Activated CD8-positive, alpha-beta T cell treated with anti-CD3 and anti-CD28 coated beads for 36 hours (primary cell): ENCODE results near the gene ATRNL1. TPM values are rescaled to one million over a fixed set of nuclear protein-coding genes. Genes with fewer than 3 reads are reported as not detected.

Source experiments
- ATAC-seq: fragments of 200-7000 bp; cut with Tn5 transposase; one replicate; pipeline ENCODE4 v1.10.0; 2021; ENCODE audit warnings: mild to moderate bottlenecking, moderate library complexity
- CTCF ChIA-PET: fragments of 350-600 bp; sonication (Branson Sonifier 250); formaldehyde crosslinking; loops from one replicate; lab custom pipeline; 2021; ENCODE audit warnings: antibody characterized with exemption; lab: Charles Lee
- POLR2A ChIA-PET: fragments of 350-600 bp; sonication (Branson Sonifier 250); formaldehyde crosslinking; loops from one replicate; lab custom pipeline; 2021; ENCODE audit warnings: antibody characterized with exemption; lab: Charles Lee
- DNase-seq: peaks from one replicate; pipeline ENCODE4 v3.0.0-alpha.2; 2020
- H3K27ac Mint-ChIP-seq: one replicate; pipeline ENCODE4 v1.8.0; 2021; ENCODE audit warnings: mild to moderate bottlenecking, mixed read lengths
- H3K27me3 Mint-ChIP-seq: one replicate; pipeline ENCODE4 v1.8.0; 2021; ENCODE audit warnings: mixed read lengths
- H3K36me3 Mint-ChIP-seq: one replicate; pipeline ENCODE4 v1.8.0; 2021; ENCODE audit warnings: low read depth, mixed read lengths
- H3K4me1 Mint-ChIP-seq: one replicate; pipeline ENCODE4 v1.8.0; 2021; ENCODE audit warnings: low read depth, mixed read lengths
- H3K4me3 Mint-ChIP-seq: one replicate; pipeline ENCODE4 v1.8.0; 2021; ENCODE audit warnings: mild to moderate bottlenecking, moderate library complexity, mixed read lengths
- H3K9me3 Mint-ChIP-seq: one replicate; pipeline ENCODE4 v1.8.0; 2021; ENCODE audit warnings: mixed read lengths
- intact Hi-C: fragments of 100-400 bp; cut with micrococcal nuclease; formaldehyde crosslinking; loops from one replicate; pipeline ENCODE4 v1.10.0; 2022
- total RNA-seq, 2 experiments: library from RNA; stranded (reverse); gene quantifications; one replicate each; pipeline ENCODE4 v1.2.3, GENCODE V29; 2021
- TF ChIP-seq, protein P1 (sequence below): fragments of 200-600 bp; IDR thresholded peaks from one replicate; pipeline ENCODE4 v1.8.0; 2022; ENCODE audit warnings: antibody characterized with exemption, mild to moderate bottlenecking

The ATRNL1 gene
- total RNA-seq, 2 experiments from 2014 or later, result not detected

DNA sequence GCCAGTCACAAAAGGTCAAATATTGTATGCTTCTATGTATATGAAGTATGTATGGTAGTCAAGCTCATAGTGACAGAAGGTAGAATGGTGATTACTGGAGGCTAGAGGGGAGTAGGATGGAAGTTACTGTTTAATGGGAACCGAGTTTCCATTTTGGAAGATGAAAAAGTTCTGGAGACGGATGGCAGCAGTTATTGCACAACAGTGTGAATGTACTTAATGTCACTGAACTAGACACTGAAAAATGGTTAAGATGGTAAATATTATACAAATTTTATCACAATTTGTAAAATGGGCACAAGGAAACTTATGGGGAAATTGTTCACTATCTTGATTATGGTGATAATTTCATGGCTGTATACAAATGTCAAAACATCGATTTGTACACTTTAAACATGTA lies 895.2 kb downstream of the ATRNL1 start:
- Mint-ChIP-seq H3K27ac (no peak overlapping the region), H3K9me3 (peaks cover 9% of the 10 kb centered on the region), H3K4me3 (no peak overlapping the region), H3K27me3 (no peaks in the 10 kb centered on the region), H3K36me3 (no peaks in the 10 kb centered on the region), H3K4me1 (no peaks in the 10 kb centered on the region)
- intact Hi-C loops, result no loop called here
- POLR2A ChIA-PET, result no interaction called here
- CTCF ChIA-PET, result no interaction called here
- TF ChIP-seq, protein P1, sequence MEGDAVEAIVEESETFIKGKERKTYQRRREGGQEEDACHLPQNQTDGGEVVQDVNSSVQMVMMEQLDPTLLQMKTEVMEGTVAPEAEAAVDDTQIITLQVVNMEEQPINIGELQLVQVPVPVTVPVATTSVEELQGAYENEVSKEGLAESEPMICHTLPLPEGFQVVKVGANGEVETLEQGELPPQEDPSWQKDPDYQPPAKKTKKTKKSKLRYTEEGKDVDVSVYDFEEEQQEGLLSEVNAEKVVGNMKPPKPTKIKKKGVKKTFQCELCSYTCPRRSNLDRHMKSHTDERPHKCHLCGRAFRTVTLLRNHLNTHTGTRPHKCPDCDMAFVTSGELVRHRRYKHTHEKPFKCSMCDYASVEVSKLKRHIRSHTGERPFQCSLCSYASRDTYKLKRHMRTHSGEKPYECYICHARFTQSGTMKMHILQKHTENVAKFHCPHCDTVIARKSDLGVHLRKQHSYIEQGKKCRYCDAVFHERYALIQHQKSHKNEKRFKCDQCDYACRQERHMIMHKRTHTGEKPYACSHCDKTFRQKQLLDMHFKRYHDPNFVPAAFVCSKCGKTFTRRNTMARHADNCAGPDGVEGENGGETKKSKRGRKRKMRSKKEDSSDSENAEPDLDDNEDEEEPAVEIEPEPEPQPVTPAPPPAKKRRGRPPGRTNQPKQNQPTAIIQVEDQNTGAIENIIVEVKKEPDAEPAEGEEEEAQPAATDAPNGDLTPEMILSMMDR, result no peak
- DNase-seq (no peak), ATAC-seq (no peak)

DNA sequence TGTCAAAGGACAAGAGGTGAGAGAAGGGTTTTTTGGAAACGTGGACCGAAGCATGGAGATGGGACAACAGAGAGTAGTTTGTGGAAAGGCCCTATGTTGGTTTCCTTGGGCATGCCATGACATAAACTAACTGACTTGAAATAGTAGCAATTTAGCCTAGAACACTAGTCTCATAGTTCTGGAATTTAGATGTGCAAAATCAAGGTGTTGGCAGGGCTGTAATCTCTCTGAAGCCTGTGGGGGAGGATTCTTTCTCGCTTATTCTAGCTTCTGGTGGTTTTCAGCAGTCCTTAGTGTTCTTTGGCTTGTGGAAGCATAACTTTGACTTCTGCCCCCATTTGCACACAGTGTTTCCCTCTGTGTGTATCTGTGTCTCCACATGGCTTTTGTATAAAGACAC lies 896.5 kb downstream of the ATRNL1 start:
- ATAC-seq (no peak), DNase-seq (no peak)
- Mint-ChIP-seq H3K4me3 (no peak overlapping the region), H3K27me3 (no peaks in the 10 kb centered on the region), H3K36me3 (no peaks in the 10 kb centered on the region), H3K4me1 (no peaks in the 10 kb centered on the region), H3K27ac (no peak overlapping the region), H3K9me3 (peaks cover 8% of the 10 kb centered on the region)
- TF ChIP-seq, protein P1, result no peak
- ChIA-PET POLR2A (no interaction called here), CTCF (no interaction called here)
- intact Hi-C loops, result no loop called here

DNA sequence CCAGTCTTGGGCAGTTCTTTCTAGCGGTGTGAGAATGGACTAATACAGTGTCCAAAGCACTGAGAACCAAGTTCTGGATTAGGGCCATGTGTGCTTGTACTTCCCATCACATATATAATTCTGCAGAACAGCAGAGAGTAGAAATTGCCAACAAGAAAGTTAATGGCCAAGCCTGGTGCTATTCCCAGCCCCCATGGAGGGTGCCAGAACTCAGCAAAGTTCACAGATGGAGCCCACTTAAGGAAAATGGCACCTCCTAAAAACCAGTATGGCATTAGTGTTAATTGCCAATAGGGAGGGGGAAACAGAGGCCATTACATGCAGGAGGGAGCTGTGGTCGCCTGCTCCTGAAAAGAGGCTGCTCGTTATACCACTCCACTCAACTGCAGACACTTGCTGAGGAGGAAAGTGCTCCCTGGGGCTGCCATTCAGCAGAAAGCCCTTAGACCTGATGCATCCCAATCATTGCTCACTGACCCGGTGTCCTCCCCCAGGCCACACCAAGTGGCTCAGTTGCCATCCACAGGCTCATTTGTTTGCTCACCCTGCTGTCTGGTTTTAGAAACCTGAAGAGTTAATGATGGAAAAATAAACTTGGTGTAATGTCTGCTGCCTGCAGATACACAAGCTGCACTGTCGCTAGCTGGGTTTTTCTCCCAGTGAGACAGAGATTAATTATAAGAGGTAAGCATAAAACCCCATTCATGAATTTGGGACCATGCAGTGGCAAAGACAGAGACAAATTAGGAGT lies 899.2 kb downstream of the ATRNL1 start:
- Mint-ChIP-seq H3K9me3 (peaks cover 4% of the 10 kb centered on the region), H3K36me3 (no peaks in the 10 kb centered on the region), H3K4me3 (no peak overlapping the region), H3K27me3 (no peaks in the 10 kb centered on the region), H3K27ac (no peak overlapping the region), H3K4me1 (no peaks in the 10 kb centered on the region)
- ChIA-PET POLR2A (no interaction called here), CTCF (no interaction called here)
- ATAC-seq, result no peak
- intact Hi-C loops, result no loop called here
- TF ChIP-seq, protein P1, result no peak
- no peak for DNase-seq

DNA sequence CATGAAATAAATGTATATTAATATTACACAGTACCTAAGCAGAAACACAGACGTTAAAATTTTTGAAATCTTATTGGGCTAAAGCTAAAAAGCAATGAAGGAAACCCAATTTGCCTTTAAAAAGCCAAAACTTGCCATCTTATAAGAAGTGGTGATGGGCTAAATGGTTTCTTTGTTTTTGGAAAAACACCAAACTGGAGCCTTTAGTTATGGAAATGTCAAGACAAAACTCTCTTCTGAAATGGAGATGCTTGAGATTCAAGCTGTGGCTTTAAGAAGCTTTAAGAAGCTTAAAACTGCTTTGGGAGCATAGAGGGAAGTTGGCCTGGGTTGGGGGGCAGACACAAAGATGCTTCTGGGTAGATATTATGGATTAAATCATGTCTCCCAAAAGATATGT lies 902.9 kb downstream of the ATRNL1 start:
- no peaks in the 10 kb centered on the region for H3K36me3 Mint-ChIP-seq
- intact Hi-C loops, result no loop called here
- DNase-seq (no peak), ATAC-seq (no peak)
- peaks cover 4% of the 10 kb centered on the region for H3K9me3 Mint-ChIP-seq
- TF ChIP-seq, protein P1, result no peak
- H3K27me3 Mint-ChIP-seq, result no peaks in the 10 kb centered on the region
- ChIA-PET CTCF (no interaction called here), POLR2A (no interaction called here)
- H3K4me1 Mint-ChIP-seq, result no peaks in the 10 kb centered on the region
- no peak overlapping the region for H3K4me3 Mint-ChIP-seq
- H3K27ac Mint-ChIP-seq, result no peak overlapping the region

DNA sequence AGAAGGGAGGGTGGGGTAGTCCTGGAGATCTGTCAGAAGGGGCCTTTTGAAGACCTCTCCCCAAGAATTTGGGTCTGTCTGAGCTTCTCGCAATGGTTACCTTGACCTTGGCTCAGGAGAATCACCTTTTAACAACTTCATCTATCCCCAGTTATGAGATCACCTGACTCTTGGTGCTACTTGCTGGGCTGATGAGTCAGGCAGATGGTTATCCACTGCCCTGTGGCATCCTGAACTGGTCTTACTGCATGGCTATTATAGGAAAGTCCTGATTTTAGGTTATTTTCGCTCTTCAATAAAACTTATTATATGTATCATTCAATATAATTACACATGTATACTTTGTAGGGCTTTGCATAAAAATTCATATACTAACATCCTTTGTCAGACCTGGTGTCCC lies 905.1 kb downstream of the ATRNL1 start:
- H3K9me3 Mint-ChIP-seq, result peaks cover 1% of the 10 kb centered on the region
- intact Hi-C loops, result no loop called here
- TF ChIP-seq, protein P1, result no peak
- ChIA-PET CTCF (no interaction called here), POLR2A (no interaction called here)
- H3K27me3 Mint-ChIP-seq, result no peaks in the 10 kb centered on the region
- no peaks in the 10 kb centered on the region for H3K36me3 Mint-ChIP-seq
- H3K4me1 Mint-ChIP-seq, result no peaks in the 10 kb centered on the region
- no peak overlapping the region for H3K4me3 Mint-ChIP-seq
- ATAC-seq (no peak), DNase-seq (no peak)
- no peak overlapping the region for H3K27ac Mint-ChIP-seq

Other genes starting within 250 kb of the ATRNL1 start
- gene TRUB1, start 155.2 kb upstream of the ATRNL1 start, total RNA-seq, result 10 to 100 TPM; 14.9 to 16.8 TPM